Body of pancreas (tissue), 4 donors: ENCODE results near the gene NFATC2. TPM values are rescaled to one million over a fixed set of nuclear protein-coding genes. Genes with fewer than 3 reads are reported as not detected.

Experiments used
- ATAC-seq: fragments of 150-250 bp; one replicate; pipeline ENCODE4 v1.9.1; 2016
- DNase-seq, 4 donors: peaks; one replicate each; pipeline ENCODE4 v3.0.0-alpha.2; 2019
- H3K27ac ChIP-seq, 4 donors: fragments of 200-600 bp; sonication (generic); 1 replicate in 3 of 4; 2 replicates in 1 of 4; pipeline versions ENCODE4 v1.5.1 to v1.6.1; 2016 to 2019; ENCODE audit warnings: mild to moderate bottlenecking in 1 of 4, mixed read lengths in 1 of 4, moderate library complexity in 1 of 4
- H3K27me3 ChIP-seq, 2 donors: fragments of 200-600 bp; sonication (generic); one replicate each; pipeline ENCODE4 v1.6.0; 2016; ENCODE audit warnings: mild to moderate bottlenecking in 1 of 2
- H3K36me3 ChIP-seq, 2 donors: fragments of 200-600 bp; sonication (generic); replicated peaks in 1 of 2; 2 replicates each; pipeline ENCODE4 v1.5.1; 2016; ENCODE audit warnings: low read depth in 2 of 2; ENCODE audit not compliant: insufficient read depth in 1 of 2
- H3K4me1 ChIP-seq: fragments of 200-600 bp; sonication (generic); one replicate; pipeline ENCODE4 v1.6.0; 2016
- H3K4me3 ChIP-seq, 2 donors: fragments of 200-600 bp; sonication (generic); 1 replicate in 1 of 2; 2 replicates in 1 of 2; pipeline ENCODE4 v1.5.1; 2016 to 2019
- H3K9me3 ChIP-seq, 3 donors: fragments of 200-600 bp; sonication (generic); 1 replicate in 2 of 3; 2 replicates in 1 of 3; pipeline ENCODE4 v1.5.1; 2016
- CTCF ChIP-seq, 7 experiments: fragments of 450-650 bp in 4 of 7; fragments of 200-600 bp in 3 of 7; sonication (generic) in 3 of 7; IDR thresholded peaks; one replicate each; pipeline ENCODE4 v1.5.1; 2016 to 2019; ENCODE audit warnings: antibody characterized with exemption in 7 of 7
- POLR2A ChIP-seq, 3 donors: fragments of 450-650 bp; IDR thresholded peaks; one replicate each; pipeline ENCODE4 v1.6.1; 2016; ENCODE audit warnings: antibody characterized with exemption in 3 of 3, mild to moderate bottlenecking in 2 of 3
- WGBS, 2 donors: methylation state at CpG; one replicate each; pipeline ENCODE4 v1.1.5; 2017; 5-methylcytosine and 5-hydroxymethylcytosine counted together
- intact Hi-C: fragments of 100-400 bp; cut with DNase I; formaldehyde crosslinking; loops from one replicate; pipeline ENCODE4 v1.15.1; 2023
- total RNA-seq, 2 donors: library from RNA; depleted of rRNA; stranded (reverse); fragments of >200 nt; gene quantifications; one replicate each; pipeline ENCODE4 v1.1.0, GENCODE V29; 2016

NFATC2 gene
- 1 to 10 TPM; 4.9 to 7.6 TPM for total RNA-seq

- peak; percentile 67 for ATAC-seq
- peaks cover 32% of the 10 kb centered on the region for H3K4me1 ChIP-seq
- H3K27ac ChIP-seq, result peak within 1 kb of the TSS; percentile 55 to 90 (median 82)
- WGBS, 2 donors, result 1 to 3% methylated on average over 18 to 33 of the region's 67 CpGs
- DNase-seq, result peak; percentile 65 to 79 (median 71)
- no peaks in the 10 kb centered on the region for H3K9me3 ChIP-seq
- no peak for TF ChIP-seq CTCF (IDR thresholded peaks at IDR 0.05)
- TF ChIP-seq POLR2A (IDR thresholded peaks at IDR 0.05), result peak in 2 of 3 donors; percentile 14 to 22
- peak within 1 kb of the TSS; percentile 3 to 38 for H3K4me3 ChIP-seq
- no peaks in the 10 kb centered on the region for H3K36me3 ChIP-seq
- intact Hi-C loops, result no loop called here
- H3K27me3 ChIP-seq, result no peaks in the 10 kb centered on the region
Measured at GRCh38 chr20:51542571-51543421, at the start of gene NFATC2. Gene NFATC2 (minus strand): TSS chr20:51542719. CDS start chr20:51542499, 220 bp downstream.

GRCh38 chr20:51591871-51592270, 49.4 kb upstream of the NFATC2 start:
- DNase-seq (no peak), ATAC-seq (no peak)
- no peaks in the 10 kb centered on the region for H3K4me1 ChIP-seq
- H3K9me3 ChIP-seq, result no peaks in the 10 kb centered on the region
- H3K27me3 ChIP-seq, result no peaks in the 10 kb centered on the region
- H3K4me3 ChIP-seq, result no peak overlapping the region
- TF ChIP-seq POLR2A (IDR thresholded peaks at IDR 0.05), result no peak
- TF ChIP-seq CTCF (IDR thresholded peaks at IDR 0.05), result no peak
- H3K36me3 ChIP-seq, result no peaks in the 10 kb centered on the region
- no peak overlapping the region for H3K27ac ChIP-seq
- intact Hi-C loops, result no loop called here
- 85 to 87% methylated on average over 10 of the region's 10 CpGs for WGBS, 2 donors

- intact Hi-C loops, result no loop called here
- H3K9me3 ChIP-seq, result no peaks in the 10 kb centered on the region
- 58 to 61% methylated on average over 3 of the region's 3 CpGs for WGBS, 2 donors
- no peak overlapping the region for H3K27ac ChIP-seq
- H3K27me3 ChIP-seq, result no peaks in the 10 kb centered on the region
- DNase-seq (no peak), ATAC-seq (no peak)
- H3K4me1 ChIP-seq, result no peaks in the 10 kb centered on the region
- TF ChIP-seq POLR2A (IDR thresholded peaks at IDR 0.05) (no peak), CTCF (IDR thresholded peaks at IDR 0.05) (no peak)
- H3K36me3 ChIP-seq, result no peaks in the 10 kb centered on the region
- no peak overlapping the region for H3K4me3 ChIP-seq
Measured at GRCh38 chr20:51588762-51589161, 46.2 kb upstream of the NFATC2 start.

GRCh38 chr20:51587145-51587544, 44.6 kb upstream of the NFATC2 start:
- Histone ChIP-seq H3K4me3 (no peak overlapping the region), H3K36me3 (no peaks in the 10 kb centered on the region), H3K27me3 (no peaks in the 10 kb centered on the region), H3K27ac (no peak overlapping the region), H3K4me1 (no peaks in the 10 kb centered on the region), H3K9me3 (no peaks in the 10 kb centered on the region)
- intact Hi-C loops, result no loop called here
- WGBS, 2 donors, result 90 to 92% methylated on average over 4 of the region's 4 CpGs
- ATAC-seq, result no peak
- TF ChIP-seq CTCF (IDR thresholded peaks at IDR 0.05), result no peak
- no peak for DNase-seq

- intact Hi-C loops, result no loop called here
- no peaks in the 10 kb centered on the region for H3K27me3 ChIP-seq
- H3K36me3 ChIP-seq, result no peaks in the 10 kb centered on the region
- no peak for ATAC-seq
- no peak for DNase-seq
- no peak overlapping the region for H3K27ac ChIP-seq
- no peak overlapping the region for H3K4me3 ChIP-seq
- no peaks in the 10 kb centered on the region for H3K4me1 ChIP-seq
- no peak for TF ChIP-seq CTCF (IDR thresholded peaks at IDR 0.05)
- TF ChIP-seq POLR2A (IDR thresholded peaks at IDR 0.05), result no peak
- H3K9me3 ChIP-seq, result no peaks in the 10 kb centered on the region
- 75 to 83% methylated on average over 4 of the region's 4 CpGs for WGBS, 2 donors
Measured at GRCh38 chr20:51586005-51586440, 43.5 kb upstream of the NFATC2 start.
